H9 (cell line): Measurements from ENCODE around the gene RNF39. TPM values are rescaled to one million over a fixed set of nuclear protein-coding genes. Genes with fewer than 3 reads are reported as not detected.

Source experiments
- DNase-seq: peaks from one replicate; pipeline ENCODE4 v3.0.0-alpha.2; 2017
- H2AFZ ChIP-seq: one replicate; pipeline ENCODE4 v1.6.1; 2013; ENCODE audit warnings: mild to moderate bottlenecking, low read length, control low read depth, moderate library complexity
- H2AK5ac ChIP-seq: 2 replicates; pipeline ENCODE4 v1.6.1; 2013; ENCODE audit warnings: low read length, control low read depth, mixed read lengths; ENCODE audit not compliant: insufficient read length
- H2BK120ac ChIP-seq: one replicate; pipeline ENCODE4 v1.6.1; 2013; ENCODE audit warnings: low read depth, mild to moderate bottlenecking, low read length, control low read depth, inconsistent platforms; ENCODE audit not compliant: poor library complexity, severe bottlenecking
- H2BK12ac ChIP-seq: 2 replicates; pipeline ENCODE4 v1.6.1; 2013; ENCODE audit warnings: low read length, control low read depth, mixed read lengths, low read depth; ENCODE audit not compliant: insufficient read length
- H2BK15ac ChIP-seq: 2 replicates; pipeline ENCODE4 v1.6.1; 2013; ENCODE audit warnings: low read depth, low read length, control low read depth
- H2BK20ac ChIP-seq: one replicate; pipeline ENCODE4 v1.6.1; 2013; ENCODE audit warnings: low read depth, mild to moderate bottlenecking, low read length, control low read depth, inconsistent platforms; ENCODE audit not compliant: poor library complexity, severe bottlenecking
- H2BK5ac ChIP-seq: 2 replicates; pipeline ENCODE4 v1.6.1; 2013; ENCODE audit warnings: low read length, control low read depth, mixed read lengths; ENCODE audit not compliant: insufficient read length
- H3K14ac ChIP-seq: 2 replicates; pipeline ENCODE4 v1.6.1; 2013; ENCODE audit warnings: low read length, control low read depth; ENCODE audit not compliant: insufficient read depth
- H3K18ac ChIP-seq: 2 replicates; pipeline ENCODE4 v1.6.1; 2013; ENCODE audit warnings: low read depth, mild to moderate bottlenecking, mixed read lengths, low read length, control low read depth; ENCODE audit not compliant: insufficient read length
- H3K23ac ChIP-seq: 2 replicates; pipeline ENCODE4 v1.6.1; 2013; ENCODE audit warnings: low read length, control low read depth, mixed read lengths, low read depth; ENCODE audit not compliant: insufficient read length
- H3K23me2 ChIP-seq: 2 replicates; pipeline ENCODE4 v1.6.1; 2013; ENCODE audit warnings: low read depth, mild to moderate bottlenecking, mixed read lengths, low read length, control low read depth; ENCODE audit not compliant: insufficient read length, poor library complexity, severe bottlenecking
- H3K27ac ChIP-seq: 2 replicates; pipeline ENCODE4 v1.5.1; 2013; ENCODE audit warnings: low read length, control low read depth, mixed read lengths, low read depth; ENCODE audit not compliant: insufficient read length
- H3K27me3 ChIP-seq: 2 replicates; pipeline ENCODE4 v1.6.1; 2013; ENCODE audit warnings: low read length, control low read depth, inconsistent platforms; ENCODE audit not compliant: insufficient read depth
- H3K4ac ChIP-seq: 2 replicates; pipeline ENCODE4 v1.6.1; 2013; ENCODE audit warnings: low read depth, mild to moderate bottlenecking, control low read depth, inconsistent platforms, low read length, moderate library complexity
- H3K4me1 ChIP-seq: 2 replicates; pipeline ENCODE4 v1.6.1; 2013; ENCODE audit warnings: low read length, control low read depth, inconsistent platforms; ENCODE audit not compliant: insufficient read depth
- H3K4me2 ChIP-seq: 2 replicates; pipeline ENCODE4 v1.6.1; 2013; ENCODE audit warnings: low read length, control low read depth, mixed read lengths; ENCODE audit not compliant: insufficient read length, insufficient read depth
- H3K56ac ChIP-seq: 2 replicates; pipeline ENCODE4 v1.6.1; 2013; ENCODE audit warnings: low read depth, mild to moderate bottlenecking, mixed read lengths, low read length, control low read depth; ENCODE audit not compliant: insufficient read length
- H3K79me1 ChIP-seq: 2 replicates; pipeline ENCODE4 v1.6.1; 2013; ENCODE audit warnings: low read depth, mild to moderate bottlenecking, moderate library complexity, low read length, control low read depth, inconsistent platforms; ENCODE audit not compliant: insufficient read depth, poor library complexity, severe bottlenecking
- H3K79me2 ChIP-seq: 2 replicates; pipeline ENCODE4 v1.6.1; 2013; ENCODE audit warnings: low read length, control low read depth, inconsistent platforms; ENCODE audit not compliant: insufficient read depth
- H3K9ac ChIP-seq: 2 replicates; pipeline ENCODE4 v1.6.1; 2013; ENCODE audit warnings: low read length, control low read depth, mixed read lengths; ENCODE audit not compliant: insufficient read length; ENCODE audit errors: extremely low read depth
- H3K9me3 ChIP-seq: one replicate; pipeline ENCODE4 v1.6.1; 2013; ENCODE audit warnings: low read depth, low read length, inconsistent platforms; ENCODE audit not compliant: control insufficient read depth
- H3T11ph ChIP-seq: one replicate; pipeline ENCODE4 v1.6.1; 2013; ENCODE audit warnings: mild to moderate bottlenecking, low read length, control low read depth, inconsistent platforms
- H4K20me1 ChIP-seq: one replicate; pipeline ENCODE4 v1.6.1; 2013; ENCODE audit not compliant: control insufficient read depth, insufficient read length, insufficient read depth
- H4K5ac ChIP-seq: 2 replicates; pipeline ENCODE4 v1.6.1; 2013; ENCODE audit warnings: low read depth, mild to moderate bottlenecking, mixed read lengths, low read length, control low read depth; ENCODE audit not compliant: insufficient read length
- H4K8ac ChIP-seq: replicated peaks from 2 replicates; pipeline ENCODE4 v1.6.1; 2013; ENCODE audit warnings: low read length, control low read depth, mixed read lengths, low read depth; ENCODE audit not compliant: insufficient read length
- H4K91ac ChIP-seq: 2 replicates; pipeline ENCODE4 v1.6.1; 2013; ENCODE audit warnings: low read depth, mild to moderate bottlenecking, moderate library complexity, mixed read lengths, low read length, control low read depth; ENCODE audit not compliant: insufficient read length
- H3K27ac Mint-ChIP-seq, 3 experiments: 2 replicates in 2 of 3; 3 replicates in 1 of 3; pipeline ENCODE4 v1.8.0; 2020 to 2021; ENCODE audit warnings: mixed read lengths in 3 of 3, mild to moderate bottlenecking in 1 of 3, moderate library complexity in 1 of 3
- H3K27me3 Mint-ChIP-seq: 2 replicates; pipeline ENCODE4 v1.8.0; 2021; ENCODE audit warnings: low read depth, mild to moderate bottlenecking, moderate library complexity, mixed read lengths
- H3K36me3 Mint-ChIP-seq, 3 experiments: 2 replicates in 2 of 3; 3 replicates in 1 of 3; pipeline ENCODE4 v1.8.0; 2020 to 2021; ENCODE audit warnings: low read depth in 3 of 3, mixed read lengths in 3 of 3; ENCODE audit not compliant: insufficient read depth in 1 of 3
- H3K4me1 Mint-ChIP-seq, 2 experiments: 2 replicates each; pipeline ENCODE4 v1.8.0; 2020; ENCODE audit warnings: mixed read lengths in 2 of 2
- H3K4me3 Mint-ChIP-seq, 2 experiments: 2 replicates in 1 of 2; 3 replicates in 1 of 2; pipeline ENCODE4 v1.8.0; 2020 to 2021; ENCODE audit warnings: mild to moderate bottlenecking in 2 of 2, mixed read lengths in 2 of 2, moderate library complexity in 1 of 2
- H3K9me3 Mint-ChIP-seq, 2 experiments: 2 replicates in 1 of 2; 3 replicates in 1 of 2; pipeline ENCODE4 v1.8.0; 2020; ENCODE audit warnings: mild to moderate bottlenecking in 2 of 2, mixed read lengths in 2 of 2, moderate library complexity in 1 of 2
- WGBS: extraction: QIAGEN DNeasy Blood & Tissue Kit; methylation state at CpG from one replicate; pipeline ENCODE4 v1.1.7; 2013; ENCODE audit warnings: missing lambda C conversion rate, low lambda C conversion rate, mixed read lengths; ENCODE audit not compliant: insufficient read length; ENCODE audit errors: extremely low coverage; 5-methylcytosine and 5-hydroxymethylcytosine counted together
- total RNA-seq: library from RNA; stranded (reverse); gene quantifications from 2 replicates; pipeline ENCODE4 v1.2.1, GENCODE V29; 2021
- TF ChIP-seq, protein P1 (sequence below): fragments of 200-600 bp; sonication (generic); conservative IDR thresholded peaks from 3 replicates; pipeline ENCODE4 v1.8.0; 2021; ENCODE audit warnings: antibody characterized with exemption, mild to moderate bottlenecking

RNF39 gene
- total RNA-seq, 1 experiment from 2014 or later = 0.26 TPM

DNA sequence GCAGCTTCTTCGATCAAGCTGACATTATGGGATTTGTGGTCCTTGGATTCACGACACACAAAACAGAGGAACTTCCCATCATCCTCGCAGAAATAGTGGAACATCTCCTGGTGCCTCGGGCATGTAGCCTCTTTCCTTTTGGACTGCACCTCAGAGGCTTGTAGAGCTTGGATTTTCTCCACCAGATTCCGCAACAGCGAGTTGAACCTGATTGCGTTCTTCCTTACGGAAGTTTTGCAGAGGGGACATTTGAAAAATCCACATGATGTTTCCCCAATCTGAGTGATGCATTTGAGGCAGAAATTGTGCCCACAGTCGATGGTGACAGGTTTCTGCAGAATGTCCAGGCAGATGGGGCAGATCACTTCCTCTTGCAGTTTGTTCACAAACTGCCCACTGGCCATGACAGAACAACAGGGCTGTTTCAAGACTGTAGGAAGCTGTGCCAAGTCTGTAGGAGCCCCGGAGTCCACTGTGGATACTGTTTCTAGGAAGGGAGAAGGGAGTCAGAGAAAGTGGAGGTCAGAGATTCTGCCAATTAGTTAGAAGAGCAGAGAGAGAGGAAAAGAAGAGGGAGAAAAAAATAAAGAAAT, 36.9 kb upstream of the RNF39 start:
- DNase-seq = no peak
- H4K5ac ChIP-seq = no peak overlapping the region
- H4K91ac ChIP-seq = no peak overlapping the region
- no peak overlapping the region for H3K9ac ChIP-seq
- no peak overlapping the region for H3K18ac ChIP-seq
- no peak overlapping the region for H2BK20ac ChIP-seq
- no peak overlapping the region for H3K4ac ChIP-seq
- H2BK5ac ChIP-seq = no peak overlapping the region
- no peaks in the 10 kb centered on the region for H3K23me2 ChIP-seq
- H3K56ac ChIP-seq = no peak overlapping the region
- 0 out of 2 replicates have a peak, but pooled peaks cover 2% of the 10 kb centered on the region for H3K79me2 ChIP-seq
- H2BK15ac ChIP-seq = no peak overlapping the region
- no peaks in the 10 kb centered on the region for H3K9me3 ChIP-seq
- Mint-ChIP-seq H3K4me3 (no peak overlapping the region), H3K27ac (no peak overlapping the region), H3K4me1 (no peaks in the 10 kb centered on the region), H3K36me3 (no peaks in the 10 kb centered on the region), H3K9me3 (no peaks in the 10 kb centered on the region), H3K27me3 (peaks cover 71% of the 10 kb centered on the region)
- H3K4me1 ChIP-seq = no peaks in the 10 kb centered on the region
- H2BK12ac ChIP-seq = no peak overlapping the region
- no peak overlapping the region for H3K27ac ChIP-seq
- no peak overlapping the region for H3K4me2 ChIP-seq
- no peaks in the 10 kb centered on the region for H4K20me1 ChIP-seq
- no peak overlapping the region for H2AFZ ChIP-seq
- H3K14ac ChIP-seq = no peak overlapping the region
- TF ChIP-seq, protein P1, sequence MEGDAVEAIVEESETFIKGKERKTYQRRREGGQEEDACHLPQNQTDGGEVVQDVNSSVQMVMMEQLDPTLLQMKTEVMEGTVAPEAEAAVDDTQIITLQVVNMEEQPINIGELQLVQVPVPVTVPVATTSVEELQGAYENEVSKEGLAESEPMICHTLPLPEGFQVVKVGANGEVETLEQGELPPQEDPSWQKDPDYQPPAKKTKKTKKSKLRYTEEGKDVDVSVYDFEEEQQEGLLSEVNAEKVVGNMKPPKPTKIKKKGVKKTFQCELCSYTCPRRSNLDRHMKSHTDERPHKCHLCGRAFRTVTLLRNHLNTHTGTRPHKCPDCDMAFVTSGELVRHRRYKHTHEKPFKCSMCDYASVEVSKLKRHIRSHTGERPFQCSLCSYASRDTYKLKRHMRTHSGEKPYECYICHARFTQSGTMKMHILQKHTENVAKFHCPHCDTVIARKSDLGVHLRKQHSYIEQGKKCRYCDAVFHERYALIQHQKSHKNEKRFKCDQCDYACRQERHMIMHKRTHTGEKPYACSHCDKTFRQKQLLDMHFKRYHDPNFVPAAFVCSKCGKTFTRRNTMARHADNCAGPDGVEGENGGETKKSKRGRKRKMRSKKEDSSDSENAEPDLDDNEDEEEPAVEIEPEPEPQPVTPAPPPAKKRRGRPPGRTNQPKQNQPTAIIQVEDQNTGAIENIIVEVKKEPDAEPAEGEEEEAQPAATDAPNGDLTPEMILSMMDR = no peak
- WGBS = no CpG with 5 or more reads among the region's 10 CpGs
- no peak overlapping the region for H2BK120ac ChIP-seq
- H3K23ac ChIP-seq = no peak overlapping the region
- no peaks in the 10 kb centered on the region; the same call in 1 of the 2 replicates for H3K27me3 ChIP-seq
- H3T11ph ChIP-seq = no peak overlapping the region
- no peak overlapping the region for H2AK5ac ChIP-seq
- H3K79me1 ChIP-seq = no peaks in the 10 kb centered on the region
- no peak overlapping the region for H4K8ac ChIP-seq
